ENCODE results near the gene CEP85L.

The CEP85L gene

DNA sequence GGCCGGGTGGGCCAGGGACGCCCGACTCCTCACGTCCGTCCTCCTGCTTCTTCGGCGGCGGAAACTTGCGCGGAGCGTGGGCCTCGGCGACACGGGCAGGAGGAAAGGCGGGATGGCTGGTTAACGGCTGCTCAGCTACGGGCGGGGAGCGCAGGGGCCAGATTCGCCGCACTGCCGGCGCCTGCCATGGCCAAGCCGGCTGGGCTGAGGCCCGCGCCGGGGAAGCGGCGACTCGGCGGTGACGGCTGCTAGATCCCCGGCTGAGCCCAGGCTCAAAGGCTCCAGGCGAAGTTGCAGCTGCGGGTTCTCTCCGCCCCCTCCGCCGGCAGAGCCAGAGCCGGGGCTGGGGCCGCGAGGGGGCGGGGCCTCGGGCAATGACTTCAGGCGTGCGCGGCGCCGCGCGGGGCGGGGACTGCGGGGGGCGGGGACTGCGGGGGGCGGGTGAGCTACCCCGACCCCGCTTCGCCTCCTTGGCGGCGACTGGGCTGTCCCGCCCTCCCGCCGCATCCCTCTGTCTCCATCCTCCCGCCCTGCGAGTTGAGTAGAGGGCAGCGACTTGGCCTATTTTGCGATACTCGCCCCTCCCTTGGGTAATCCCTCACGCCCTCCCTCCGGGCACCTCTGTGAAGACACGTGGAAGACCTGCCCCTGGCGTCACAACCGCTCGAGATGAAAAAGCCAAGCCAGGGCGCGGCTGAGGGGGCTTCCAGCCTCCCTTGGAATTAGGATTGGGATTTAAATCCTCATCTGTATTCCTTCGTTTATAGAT, at the start of gene CEP85L:
Gene CEP85L, minus strand, starts transcription at position 310 of the 769 bp plus-strand sequence. CDS start 322 bp downstream, outside the sequence.
- no peak for TF ChIP-seq Cebpa-rat (IDR thresholded peaks at IDR 0.05)
- Histone ChIP-seq H3K27ac (peak within 1 kb of the TSS; percentile 76 to 91 (median 84)), H3K36me3 (no peaks in the 10 kb centered on the region; a peak in 1 of 22 replicates), H3K4me1 (peaks cover 10 to 32% (median 21%) of the 10 kb centered on the region in 10 experiments; a peak in 19 of 20 replicates), H3K9me3 (replicated peaks in 1 of 11) (no peaks in the 10 kb centered on the region), H3K9ac (peak within 1 kb of the TSS; percentile 79 to 94 (median 91)), H3K4me2 (peak within 1 kb of the TSS; percentile 88 to 96 (median 92)), H3K27me3 (peaks cover 0 to 22% (median 20%) of the 10 kb centered on the region in 11 experiments; a peak in 19 of 22 replicates), H4K20me1 (peaks cover 0 to 41% (median 12%) of the 10 kb centered on the region in 11 experiments; a peak in 15 of 22 replicates), H3K4me3 (peak within 1 kb of the TSS; percentile 80 to 94 (median 86))

GRCh38 chr6:118700531-118700930, 49.1 kb upstream of the CEP85L start:
- TF ChIP-seq Cebpa-rat (IDR thresholded peaks at IDR 0.05), result no peak
- H4K20me1 ChIP-seq, result no peaks in the 10 kb centered on the region
- no peaks in the 10 kb centered on the region for H3K27me3 ChIP-seq
- no peak overlapping the region for H3K9ac ChIP-seq
- H3K27ac ChIP-seq, result no peak overlapping the region
- peaks cover 3 to 13% (median 8%) of the 10 kb centered on the region in 10 experiments; a peak in 19 of 20 replicates for H3K4me1 ChIP-seq
- no peak overlapping the region for H3K4me3 ChIP-seq
- H3K4me2 ChIP-seq, result no peak overlapping the region
- H3K36me3 ChIP-seq, result no peaks in the 10 kb centered on the region
- 0 out of 22 replicates have a peak, but pooled peaks cover 0 to 9% (median 0%) of the 10 kb centered on the region in 11 experiments for H3K9me3 ChIP-seq (replicated peaks in 1 of 11)

GRCh38 chr6:118697554-118697953, 46.2 kb upstream of the CEP85L start:
- no peaks in the 10 kb centered on the region for H3K36me3 ChIP-seq
- 0 out of 20 replicates have a peak, but pooled peaks cover 0 to 4% (median 0%) of the 10 kb centered on the region in 10 experiments for H3K4me1 ChIP-seq
- no peak overlapping the region for H3K9ac ChIP-seq
- H3K4me2 ChIP-seq, result no peak overlapping the region
- no peak overlapping the region for H3K4me3 ChIP-seq
- no peak for TF ChIP-seq Cebpa-rat (IDR thresholded peaks at IDR 0.05)
- H3K9me3 ChIP-seq (replicated peaks in 1 of 11), result 0 out of 22 replicates have a peak, but pooled peaks cover 0 to 9% (median 0%) of the 10 kb centered on the region in 11 experiments
- H3K27ac ChIP-seq, result no peak overlapping the region
- no peaks in the 10 kb centered on the region for H3K27me3 ChIP-seq
- no peaks in the 10 kb centered on the region for H4K20me1 ChIP-seq

GRCh38 chr6:118696271-118696670, 44.9 kb upstream of the CEP85L start:
- Histone ChIP-seq H4K20me1 (no peaks in the 10 kb centered on the region), H3K27me3 (no peaks in the 10 kb centered on the region), H3K9me3 (replicated peaks in 1 of 11) (0 out of 22 replicates have a peak, but pooled peaks cover 0 to 6% (median 0%) of the 10 kb centered on the region in 11 experiments), H3K36me3 (no peaks in the 10 kb centered on the region), H3K4me2 (no peak overlapping the region), H3K4me1 (0 out of 20 replicates have a peak, but pooled peaks cover 0 to 4% (median 0%) of the 10 kb centered on the region in 10 experiments), H3K27ac (no peak overlapping the region), H3K9ac (no peak overlapping the region), H3K4me3 (no peak overlapping the region)
- TF ChIP-seq Cebpa-rat (IDR thresholded peaks at IDR 0.05), result no peak

GRCh38 chr6:118693562-118693961, 42.2 kb upstream of the CEP85L start:
- Histone ChIP-seq H3K9ac (no peak overlapping the region), H3K4me2 (no peak overlapping the region), H3K9me3 (replicated peaks in 1 of 11) (no peaks in the 10 kb centered on the region), H3K4me1 (0 out of 20 replicates have a peak, but pooled peaks cover 0 to 4% (median 0%) of the 10 kb centered on the region in 10 experiments), H4K20me1 (no peaks in the 10 kb centered on the region), H3K4me3 (no peak overlapping the region), H3K36me3 (no peaks in the 10 kb centered on the region), H3K27me3 (no peaks in the 10 kb centered on the region), H3K27ac (no peak overlapping the region)
- TF ChIP-seq Cebpa-rat (IDR thresholded peaks at IDR 0.05), result no peak

DNA sequence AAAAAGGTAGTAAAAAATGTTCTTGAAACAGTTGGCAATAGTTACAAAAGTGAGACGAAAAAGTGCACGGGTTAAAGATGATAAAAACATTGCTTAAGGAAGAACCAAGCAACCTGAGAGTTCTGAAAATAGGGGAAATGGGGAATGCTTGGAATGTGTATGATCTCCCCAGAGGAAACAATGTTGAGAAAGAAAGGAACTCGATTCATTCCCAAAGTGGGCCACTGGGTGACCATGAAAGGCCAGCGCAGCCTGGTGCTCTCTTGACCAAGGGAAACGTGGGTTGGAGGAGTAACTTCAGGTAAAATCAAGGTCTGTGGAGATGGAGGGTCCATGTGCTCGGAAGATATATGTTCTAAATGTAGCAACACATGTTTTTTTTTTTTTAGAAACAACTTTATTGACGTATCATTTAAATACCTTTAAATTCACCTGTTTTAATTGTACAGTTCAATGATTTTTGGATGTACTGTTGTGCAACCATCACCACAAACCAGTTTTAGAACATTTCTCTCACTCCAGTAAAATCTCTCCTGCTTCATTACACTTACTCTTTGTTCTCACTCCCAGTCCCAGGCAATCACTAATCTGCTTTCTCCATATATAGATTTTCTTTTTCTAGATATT, 34.5 kb upstream of the CEP85L start:
- no peaks in the 10 kb centered on the region for H3K36me3 ChIP-seq
- no peak overlapping the region for H3K4me2 ChIP-seq
- no peaks in the 10 kb centered on the region for H3K27me3 ChIP-seq
- no peaks in the 10 kb centered on the region for H3K4me1 ChIP-seq
- H3K4me3 ChIP-seq, result no peak overlapping the region
- no peak overlapping the region for H3K27ac ChIP-seq
- TF ChIP-seq Cebpa-rat (IDR thresholded peaks at IDR 0.05), result no peak
- no peaks in the 10 kb centered on the region for H3K9me3 ChIP-seq (replicated peaks in 1 of 11)
- no peaks in the 10 kb centered on the region for H4K20me1 ChIP-seq
- no peak overlapping the region for H3K9ac ChIP-seq

DNA sequence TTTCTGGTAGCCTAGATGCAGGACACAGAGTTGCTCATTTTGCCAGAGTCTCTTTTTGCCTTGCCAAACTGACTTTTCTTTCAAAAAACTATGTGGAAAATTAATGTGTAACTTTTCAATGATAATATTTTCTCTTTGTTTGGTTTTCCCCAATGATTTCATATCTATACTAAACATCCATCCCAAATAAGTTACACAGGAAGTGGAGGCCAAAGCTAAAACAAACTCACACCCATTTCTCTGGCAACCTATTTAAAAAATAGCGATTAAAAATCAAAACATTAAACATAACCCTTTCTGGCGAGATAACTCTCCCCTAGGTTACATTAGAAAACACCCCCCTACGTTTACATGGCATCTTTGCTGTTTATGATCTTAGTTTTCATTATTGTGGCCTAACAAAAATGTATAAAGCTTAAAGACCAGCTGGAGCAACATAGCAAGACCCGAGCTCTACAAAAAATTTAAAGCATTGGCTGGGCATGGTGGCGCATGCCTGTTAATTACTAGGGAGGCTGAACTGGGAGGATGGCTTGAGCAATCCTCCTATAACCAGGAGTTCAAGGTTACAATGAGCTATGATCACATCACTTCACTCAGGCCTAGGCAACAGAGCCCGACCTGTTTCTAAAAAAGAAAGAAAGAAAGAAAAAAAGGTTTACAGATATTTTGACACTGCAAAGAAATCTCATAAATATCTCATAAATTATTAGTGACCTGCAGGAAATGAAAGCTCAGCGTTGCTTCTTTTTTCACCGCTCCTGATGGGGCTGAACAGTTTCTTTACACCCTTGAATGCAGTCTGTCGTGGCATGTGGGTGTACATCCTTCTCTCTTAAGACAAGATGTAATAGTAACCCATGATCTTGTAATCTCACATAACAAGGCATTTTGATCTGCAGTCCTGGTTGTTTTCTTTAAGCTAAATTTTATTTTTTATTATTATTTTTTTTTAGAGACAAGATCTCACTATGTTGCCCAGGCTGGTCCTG, 32.8 kb upstream of the CEP85L start:
- H3K9me3 ChIP-seq (replicated peaks in 1 of 11), result no peaks in the 10 kb centered on the region
- H3K4me2 ChIP-seq, result no peak overlapping the region
- H3K9ac ChIP-seq, result no peak overlapping the region
- no peak overlapping the region for H3K4me3 ChIP-seq
- no peaks in the 10 kb centered on the region for H3K36me3 ChIP-seq
- H3K27ac ChIP-seq, result no peak overlapping the region
- TF ChIP-seq Cebpa-rat (IDR thresholded peaks at IDR 0.05), result no peak
- H3K4me1 ChIP-seq, result no peaks in the 10 kb centered on the region
- no peaks in the 10 kb centered on the region for H4K20me1 ChIP-seq
- H3K27me3 ChIP-seq, result no peaks in the 10 kb centered on the region

DNA sequence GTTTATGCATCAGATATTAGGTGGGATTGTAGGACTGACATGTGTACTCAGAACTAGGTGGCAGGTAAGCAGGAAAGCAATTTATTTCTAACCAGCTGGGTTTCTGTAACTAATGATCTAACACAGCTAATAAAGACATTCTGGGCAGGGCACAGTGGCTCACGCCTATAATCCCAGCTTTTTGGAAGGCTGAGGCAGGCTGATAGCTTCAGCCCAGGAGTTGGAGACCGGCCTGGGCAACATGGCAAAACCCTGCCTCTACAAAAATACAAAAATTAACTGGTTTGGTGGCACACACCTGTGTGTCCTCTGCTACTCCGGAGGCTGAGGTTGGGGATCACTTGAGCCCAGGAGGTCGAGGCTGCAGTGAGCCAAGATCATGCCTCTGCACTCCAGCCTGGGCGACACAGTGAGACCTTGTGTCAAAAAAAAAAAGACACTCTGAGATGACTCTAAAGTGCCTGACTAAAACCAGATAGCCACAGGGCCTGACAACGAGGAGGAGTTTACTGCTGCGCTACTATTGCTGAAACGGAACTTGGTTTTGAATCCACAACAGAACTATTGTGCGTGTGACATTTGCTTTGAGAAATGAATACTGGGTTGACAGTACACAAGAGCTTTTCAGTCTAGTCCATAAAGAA, 29.2 kb upstream of the CEP85L start:
- no peak for TF ChIP-seq Cebpa-rat (IDR thresholded peaks at IDR 0.05)
- Histone ChIP-seq H3K4me2 (no peak overlapping the region), H3K9ac (no peak overlapping the region)

More for the DNA sequence above, 29.2 kb upstream of the CEP85L start:
- H3K4me1 ChIP-seq, result no peaks in the 10 kb centered on the region
- no peak overlapping the region for H3K4me3 ChIP-seq
- no peaks in the 10 kb centered on the region for H4K20me1 ChIP-seq
- no peaks in the 10 kb centered on the region for H3K27me3 ChIP-seq
- H3K27ac ChIP-seq, result no peak overlapping the region
- no peaks in the 10 kb centered on the region for H3K36me3 ChIP-seq
- no peaks in the 10 kb centered on the region for H3K9me3 ChIP-seq (replicated peaks in 1 of 11)

All from BLaER1 treated with 17β-estradiol and CSF1 and Interleukin-3, amounts not matched to agents 10 nM and 100 nM (cell line).